Fibroblast of skin of right biceps (primary cell): Measurements from ENCODE around the gene ULK1.

Source experiments
- DNase-seq: peaks from one replicate; pipeline ENCODE4 v3.0.0-alpha.2; 2013

The ULK1 gene

DNA sequence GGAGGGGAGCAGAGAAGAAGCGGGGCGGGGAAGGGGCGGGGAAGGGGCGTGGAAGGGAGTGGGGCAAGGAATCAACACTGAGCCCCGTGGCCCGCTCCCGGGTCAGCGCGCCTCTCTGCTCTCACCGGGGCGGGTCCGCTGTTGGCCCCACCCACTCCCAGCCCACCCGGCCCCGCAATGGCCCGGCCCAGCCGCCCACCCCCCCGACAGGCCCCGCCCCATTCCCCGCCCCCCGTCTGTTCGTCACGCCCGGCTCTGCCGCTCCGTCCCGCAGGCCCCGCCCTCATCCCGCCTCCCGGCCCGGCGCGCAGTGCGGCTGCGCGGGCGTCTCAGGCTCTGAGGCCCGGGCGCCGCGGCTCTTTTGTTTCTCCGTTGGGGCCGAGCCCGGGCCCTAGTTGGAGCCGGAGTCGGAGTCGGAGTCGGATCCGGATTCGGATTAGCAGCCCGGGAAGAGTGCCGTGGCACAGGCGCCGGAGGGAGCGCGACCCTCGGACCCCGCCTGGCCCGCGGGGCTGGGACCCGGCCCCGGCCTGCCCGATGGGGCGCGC, at the start of gene ULK1:
ULK1 (plus strand) TSS at position 310 of the 548 bp plus-strand sequence. CDS start 380 bp downstream, outside the sequence.
- DNase-seq, result peak; percentile 86

DNA sequence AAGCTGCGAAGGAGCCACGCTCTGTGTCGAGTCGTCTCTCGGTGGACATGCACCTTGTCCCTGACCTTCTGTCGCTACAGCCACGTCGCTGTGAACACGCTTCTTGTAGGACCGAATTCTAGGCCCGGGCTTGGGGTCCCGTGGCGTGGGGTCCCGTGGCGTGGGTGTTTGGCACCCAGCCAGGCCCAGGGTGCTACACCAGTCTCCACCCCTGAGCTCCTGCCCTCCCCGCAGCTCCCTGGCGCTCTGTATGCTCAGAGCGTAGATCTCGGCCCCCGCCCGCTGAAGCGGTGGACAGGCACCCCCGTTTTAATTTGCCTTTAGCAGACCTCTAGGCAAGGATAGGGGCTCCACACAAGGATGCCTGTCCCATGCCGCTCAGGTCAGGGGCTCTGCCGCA, 49.8 kb upstream of the ULK1 start:
- DNase-seq, result no peak

DNA sequence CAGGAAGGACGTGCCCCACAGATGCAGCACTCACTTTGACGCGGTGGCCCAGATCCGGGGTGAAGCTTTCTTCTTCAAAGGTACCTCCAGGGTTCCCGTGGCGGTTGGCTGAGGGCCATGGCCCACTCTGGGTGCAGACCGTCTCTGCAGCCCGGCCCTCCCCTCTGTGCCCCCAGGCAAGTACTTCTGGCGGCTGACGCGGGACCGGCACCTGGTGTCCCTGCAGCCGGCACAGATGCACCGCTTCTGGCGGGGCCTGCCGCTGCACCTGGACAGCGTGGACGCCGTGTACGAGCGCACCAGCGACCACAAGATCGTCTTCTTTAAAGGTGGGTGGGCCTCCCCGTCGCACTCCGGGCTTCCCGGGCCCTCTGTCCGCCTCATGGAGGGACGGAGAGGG, 49.3 kb upstream of the ULK1 start:
- DNase-seq, result no peak

DNA sequence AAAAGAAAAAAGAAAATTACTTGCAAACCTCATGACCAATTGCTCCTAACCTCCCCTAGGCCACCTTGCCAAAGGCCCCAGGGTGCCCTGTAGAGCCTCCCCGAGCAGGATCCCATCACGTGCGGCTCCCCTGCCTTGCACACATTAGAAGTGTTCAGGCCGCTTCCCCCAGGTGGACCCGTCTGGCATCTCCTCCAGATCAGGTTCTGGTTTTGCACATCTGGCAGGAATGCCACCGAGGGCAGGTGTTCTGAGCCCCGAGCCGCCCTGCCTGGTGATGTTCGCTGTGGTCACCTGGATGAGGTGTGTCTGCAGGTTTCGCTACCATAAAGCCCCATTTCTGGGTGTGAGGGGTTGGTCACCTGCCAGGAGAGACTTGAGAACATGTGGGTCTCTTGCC, 47.0 kb upstream of the ULK1 start:
- no peak for DNase-seq

DNA sequence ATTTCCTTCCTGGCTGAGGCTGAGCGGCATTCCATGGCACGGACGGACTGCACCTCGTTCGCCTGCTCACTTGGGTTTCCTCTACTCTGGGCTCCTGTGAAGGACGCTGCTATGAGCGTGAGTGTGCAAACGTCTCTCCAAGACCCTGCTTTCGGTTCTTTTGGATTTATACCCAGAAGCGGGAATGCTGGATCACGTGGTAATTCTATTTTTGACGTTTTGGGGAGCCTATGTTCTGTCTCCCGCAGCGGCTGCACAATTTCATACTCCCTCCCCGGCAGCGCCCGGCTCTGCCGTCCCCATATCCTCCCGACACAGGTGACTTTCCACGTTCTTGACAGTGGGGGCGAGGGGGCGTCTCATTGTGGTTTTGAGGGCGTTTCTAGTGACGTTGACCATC, 45.7 kb upstream of the ULK1 start:
- DNase-seq, result no peak

DNA sequence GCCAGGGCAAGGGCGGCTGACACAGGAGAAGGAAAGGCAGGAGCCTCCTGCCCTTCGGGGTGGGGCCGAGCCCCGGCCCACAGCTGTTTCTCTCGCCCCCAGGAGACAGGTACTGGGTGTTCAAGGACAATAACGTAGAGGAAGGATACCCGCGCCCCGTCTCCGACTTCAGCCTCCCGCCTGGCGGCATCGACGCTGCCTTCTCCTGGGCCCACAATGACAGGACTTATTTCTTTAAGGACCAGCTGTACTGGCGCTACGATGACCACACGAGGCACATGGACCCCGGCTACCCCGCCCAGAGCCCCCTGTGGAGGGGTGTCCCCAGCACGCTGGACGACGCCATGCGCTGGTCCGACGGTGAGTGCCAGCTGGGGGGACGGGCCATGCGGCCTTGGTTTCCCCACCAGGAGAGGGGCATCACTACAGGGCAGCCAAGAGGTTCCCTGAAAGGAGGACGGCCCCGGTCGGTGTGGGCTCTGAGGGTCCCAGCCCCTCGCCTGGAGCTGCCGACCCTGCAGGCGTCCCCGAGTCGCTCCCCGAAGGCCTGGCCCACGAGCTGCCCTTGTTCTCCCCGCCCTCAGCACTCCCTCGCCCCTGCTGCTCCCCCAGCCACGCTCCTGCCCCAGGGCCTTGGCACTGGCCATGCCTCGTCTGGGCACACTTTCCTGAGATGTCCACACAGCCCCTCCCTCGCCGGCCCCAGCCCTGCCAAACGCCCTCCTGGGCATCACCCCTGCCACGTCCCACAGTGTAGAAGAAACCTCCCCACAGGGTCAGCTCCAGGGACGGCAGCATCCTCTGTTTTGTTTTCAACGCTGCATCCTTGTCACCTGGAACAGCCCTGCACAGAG, 44.5 kb upstream of the ULK1 start:
- no peak for DNase-seq

DNA sequence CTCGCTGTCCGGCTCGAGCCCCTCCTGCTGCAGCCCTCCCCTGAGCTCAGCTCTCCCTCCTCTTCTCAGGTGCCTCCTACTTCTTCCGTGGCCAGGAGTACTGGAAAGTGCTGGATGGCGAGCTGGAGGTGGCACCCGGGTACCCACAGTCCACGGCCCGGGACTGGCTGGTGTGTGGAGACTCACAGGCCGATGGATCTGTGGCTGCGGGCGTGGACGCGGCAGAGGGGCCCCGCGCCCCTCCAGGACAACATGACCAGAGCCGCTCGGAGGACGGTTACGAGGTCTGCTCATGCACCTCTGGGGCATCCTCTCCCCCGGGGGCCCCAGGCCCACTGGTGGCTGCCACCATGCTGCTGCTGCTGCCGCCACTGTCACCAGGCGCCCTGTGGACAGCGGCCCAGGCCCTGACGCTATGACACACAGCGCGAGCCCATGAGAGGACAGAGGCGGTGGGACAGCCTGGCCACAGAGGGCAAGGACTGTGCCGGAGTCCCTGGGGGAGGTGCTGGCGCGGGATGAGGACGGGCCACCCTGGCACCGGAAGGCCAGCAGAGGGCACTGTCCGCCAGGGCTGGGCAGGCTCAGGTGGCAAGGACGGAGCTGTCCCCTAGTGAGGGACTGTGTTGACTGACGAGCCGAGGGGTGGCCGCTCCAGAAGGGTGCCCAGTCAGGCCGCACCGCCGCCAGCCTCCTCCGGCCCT, 43.4 kb upstream of the ULK1 start:
- peak; percentile 17 for DNase-seq

DNA sequence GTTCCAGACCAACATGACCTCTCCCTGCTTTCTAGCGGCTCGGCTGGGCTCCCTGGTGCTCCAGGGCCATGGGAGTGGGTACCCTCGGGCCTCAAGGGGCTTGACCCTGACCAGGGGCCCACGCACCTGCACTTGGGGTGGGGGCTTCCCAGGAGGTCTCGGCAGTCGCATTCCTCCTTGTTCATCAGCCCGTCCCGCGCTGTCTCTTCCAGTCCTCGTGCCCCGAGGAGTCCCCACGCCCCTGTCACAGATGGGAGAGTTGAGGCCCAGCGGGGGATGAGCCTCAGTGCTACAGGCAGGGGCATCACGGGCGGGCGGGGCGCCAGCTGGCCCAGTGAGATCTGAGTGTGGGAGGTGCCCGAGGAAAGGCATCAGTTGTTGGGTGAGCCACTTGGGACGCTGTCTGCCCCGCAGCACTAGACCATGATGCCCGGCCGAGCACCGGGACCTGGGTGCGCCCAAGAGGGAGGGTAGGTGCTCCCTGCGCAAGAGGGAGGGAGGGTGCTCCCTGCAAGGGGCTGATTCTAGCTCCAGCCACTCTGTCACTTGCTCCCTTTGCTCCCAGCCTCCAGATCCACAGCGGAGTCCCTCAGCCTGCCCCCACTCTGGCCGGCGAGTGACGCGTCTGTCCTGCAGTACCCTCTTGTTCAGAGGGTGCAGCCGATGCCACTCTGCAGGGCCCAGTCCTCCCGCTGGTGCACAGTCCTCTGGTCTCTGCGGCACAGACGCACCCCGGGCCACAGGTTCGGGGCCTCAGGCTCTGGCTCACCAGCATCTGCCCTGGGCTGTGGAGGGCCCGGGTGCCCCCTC, 42.5 kb upstream of the ULK1 start:
- no peak for DNase-seq

DNA sequence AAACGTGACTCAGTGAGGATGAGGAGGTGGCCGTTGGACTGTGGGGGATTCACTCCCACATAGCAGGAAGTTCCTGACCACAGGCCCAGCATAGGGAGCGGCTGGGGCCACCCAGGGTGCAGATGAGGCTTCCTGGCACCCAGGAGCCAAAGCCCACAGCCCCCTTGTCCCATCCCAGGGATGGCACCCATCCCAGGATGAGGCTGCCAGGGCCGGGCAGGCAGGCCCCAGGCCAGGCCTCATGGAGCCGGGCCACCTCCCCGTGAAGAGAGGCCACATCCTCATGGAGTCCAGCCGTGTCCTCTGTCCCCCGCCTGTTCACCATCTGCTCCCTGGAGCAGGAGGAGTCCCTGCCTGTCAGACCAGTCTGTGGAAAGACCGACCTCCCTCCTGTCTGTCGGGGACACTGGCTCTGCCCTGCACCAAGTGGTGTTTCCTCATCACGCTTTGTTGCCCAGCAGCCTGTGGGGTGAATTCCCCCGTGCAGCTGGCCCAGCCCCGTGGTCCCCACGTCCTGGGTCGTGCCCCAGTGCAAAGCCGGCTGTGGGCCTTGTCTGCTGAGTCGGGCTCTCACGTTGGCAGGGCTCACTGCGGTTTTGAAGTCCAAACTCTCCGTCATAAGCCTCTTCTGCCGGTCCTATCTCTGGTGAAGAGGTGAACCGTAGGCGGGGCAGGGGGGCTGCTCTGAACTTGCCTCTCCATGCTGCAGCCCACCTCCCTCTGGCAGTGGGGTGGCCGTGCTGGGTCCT, 41.7 kb upstream of the ULK1 start:
- DNase-seq, result peak; percentile 60

DNA sequence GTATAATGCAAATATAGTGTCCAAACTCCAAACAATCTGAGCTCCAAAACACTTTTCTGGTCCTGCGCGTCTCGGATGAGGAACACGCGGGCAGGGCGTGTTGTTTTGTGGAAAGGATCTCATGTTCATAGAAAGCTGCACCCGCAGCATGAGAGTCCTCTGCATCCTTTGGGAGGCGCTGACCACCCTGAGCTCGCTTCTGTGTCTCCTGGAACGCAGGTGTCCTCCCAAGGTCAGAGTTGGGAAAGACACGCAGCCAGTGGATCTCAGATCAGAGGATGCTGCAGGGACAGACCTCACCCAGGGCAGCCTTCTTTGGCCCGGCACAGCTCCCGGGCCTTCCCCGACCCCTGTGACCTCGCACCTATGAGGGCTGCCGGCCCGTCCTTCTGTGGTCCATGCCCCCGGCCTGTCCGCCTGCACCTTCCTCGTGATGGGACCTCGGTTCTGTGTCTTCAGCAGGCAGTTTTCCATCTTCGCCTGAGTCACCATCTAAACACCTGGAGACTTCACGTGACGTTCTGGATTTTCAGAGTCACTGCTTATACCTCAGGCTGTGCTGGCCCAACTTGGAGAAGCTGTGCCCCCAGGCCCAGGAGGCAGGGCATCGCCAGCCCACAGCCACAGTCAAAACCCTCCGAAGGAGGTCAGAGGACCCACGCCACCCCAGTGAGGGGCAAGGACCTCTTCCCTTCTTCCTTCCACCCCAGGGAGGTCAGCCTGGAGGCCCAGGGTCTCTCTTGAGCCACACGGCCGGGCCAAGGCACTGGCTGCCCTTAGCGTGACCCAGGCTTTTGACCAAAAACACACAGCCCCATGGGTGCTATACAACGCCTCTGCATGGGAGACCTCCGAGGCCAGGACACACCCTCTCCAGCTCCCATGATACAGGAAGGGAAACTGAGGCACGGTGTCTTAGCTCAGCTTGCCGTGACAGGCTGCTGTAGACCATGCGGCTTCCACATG, 40.3 kb upstream of the ULK1 start:
- DNase-seq, result no peak

DNA sequence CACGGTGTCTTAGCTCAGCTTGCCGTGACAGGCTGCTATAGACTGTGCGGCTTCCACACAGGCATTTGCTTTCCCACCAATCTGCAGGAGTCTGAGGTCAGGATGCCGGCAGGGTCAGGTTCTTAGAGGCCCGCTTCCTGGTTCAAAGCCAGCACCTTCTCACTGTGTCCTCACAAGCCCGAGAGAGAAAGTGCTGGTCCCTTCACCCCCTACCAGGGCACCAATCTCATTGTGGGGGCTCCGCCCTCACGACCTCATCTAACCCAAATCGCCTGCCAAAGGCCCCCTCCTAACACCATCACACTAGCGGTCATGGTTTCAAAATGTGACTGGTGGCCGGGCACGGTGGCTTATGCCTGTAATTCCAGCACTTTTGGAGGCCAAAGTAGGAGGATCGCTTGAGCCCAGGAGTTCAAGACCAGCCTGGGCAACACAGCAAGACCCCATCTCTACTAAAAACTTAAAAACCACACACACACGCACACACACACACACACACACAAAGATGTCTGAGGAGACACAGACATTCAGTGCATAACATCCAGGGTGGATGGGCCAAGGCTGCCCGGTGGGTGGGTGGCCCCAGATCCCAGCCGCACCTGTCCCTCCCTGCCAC, 39.5 kb upstream of the ULK1 start:
- DNase-seq, result no peak

DNA sequence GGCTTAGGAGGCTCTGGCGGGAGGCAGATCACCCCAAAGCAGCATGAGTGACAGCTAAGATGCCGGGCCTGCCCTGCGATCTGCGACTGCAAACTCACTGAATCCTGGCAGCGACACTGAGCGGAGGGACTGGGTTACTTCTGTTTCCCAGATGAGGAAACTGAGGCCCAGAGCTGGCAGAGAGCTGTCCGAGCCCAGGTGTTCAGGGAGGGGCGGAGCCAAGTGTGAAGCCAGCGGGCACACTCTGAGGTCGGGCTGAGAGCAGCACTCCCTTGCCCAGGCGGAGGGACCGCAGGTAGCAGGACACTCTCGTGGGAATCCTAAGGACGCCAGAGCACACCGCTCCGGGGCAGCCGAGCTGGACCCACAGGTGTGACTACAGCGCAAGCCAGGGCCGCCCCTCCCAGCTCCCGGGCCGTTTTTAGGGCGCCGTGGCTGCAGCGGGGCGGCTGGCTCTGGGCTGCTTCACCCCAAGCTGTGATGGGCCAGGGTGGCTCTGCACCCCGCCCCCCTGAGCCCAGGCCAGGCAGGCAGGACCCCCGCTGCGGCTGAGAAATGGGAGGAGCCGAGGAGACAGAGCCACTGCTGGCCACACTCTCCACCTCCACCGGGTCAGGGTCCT, 38.8 kb upstream of the ULK1 start:
- no peak for DNase-seq

DNA sequence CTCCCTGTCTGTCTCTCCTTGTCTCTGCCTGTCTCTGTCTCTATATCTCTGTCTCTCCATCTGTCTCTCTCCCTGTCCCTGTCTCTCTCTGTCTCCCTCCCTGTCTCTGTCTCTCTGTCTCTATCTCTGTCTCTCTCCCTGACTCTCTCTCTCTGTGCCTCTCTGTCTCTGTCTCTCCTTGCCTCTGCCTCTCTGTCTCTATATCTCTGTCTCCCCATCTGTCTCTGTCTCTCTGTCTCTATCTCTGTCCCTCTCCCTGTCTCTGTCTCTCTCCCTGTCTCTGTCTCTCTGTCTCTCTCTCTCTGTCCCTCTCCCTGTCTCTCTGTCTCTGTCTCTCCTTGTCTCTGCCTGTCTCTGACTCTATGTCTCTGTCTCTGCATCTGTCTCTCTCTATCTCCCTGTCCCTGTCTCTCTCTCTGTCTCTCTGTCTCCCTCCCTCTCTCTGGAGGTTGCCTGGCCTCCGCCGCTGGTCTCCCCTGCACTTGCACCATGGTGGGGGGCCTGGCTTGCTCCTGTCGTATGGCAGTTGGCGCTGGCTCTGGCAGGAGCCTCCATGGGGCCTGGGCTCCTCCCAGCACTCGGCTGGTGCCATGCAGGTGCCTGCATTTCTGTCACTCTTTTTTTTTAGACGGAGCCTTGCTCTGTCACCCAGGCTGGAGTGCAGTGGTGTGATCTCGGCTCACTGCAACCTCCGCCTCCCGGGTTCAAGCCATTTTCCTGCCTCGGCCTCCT, 37.9 kb upstream of the ULK1 start:
- no peak for DNase-seq

DNA sequence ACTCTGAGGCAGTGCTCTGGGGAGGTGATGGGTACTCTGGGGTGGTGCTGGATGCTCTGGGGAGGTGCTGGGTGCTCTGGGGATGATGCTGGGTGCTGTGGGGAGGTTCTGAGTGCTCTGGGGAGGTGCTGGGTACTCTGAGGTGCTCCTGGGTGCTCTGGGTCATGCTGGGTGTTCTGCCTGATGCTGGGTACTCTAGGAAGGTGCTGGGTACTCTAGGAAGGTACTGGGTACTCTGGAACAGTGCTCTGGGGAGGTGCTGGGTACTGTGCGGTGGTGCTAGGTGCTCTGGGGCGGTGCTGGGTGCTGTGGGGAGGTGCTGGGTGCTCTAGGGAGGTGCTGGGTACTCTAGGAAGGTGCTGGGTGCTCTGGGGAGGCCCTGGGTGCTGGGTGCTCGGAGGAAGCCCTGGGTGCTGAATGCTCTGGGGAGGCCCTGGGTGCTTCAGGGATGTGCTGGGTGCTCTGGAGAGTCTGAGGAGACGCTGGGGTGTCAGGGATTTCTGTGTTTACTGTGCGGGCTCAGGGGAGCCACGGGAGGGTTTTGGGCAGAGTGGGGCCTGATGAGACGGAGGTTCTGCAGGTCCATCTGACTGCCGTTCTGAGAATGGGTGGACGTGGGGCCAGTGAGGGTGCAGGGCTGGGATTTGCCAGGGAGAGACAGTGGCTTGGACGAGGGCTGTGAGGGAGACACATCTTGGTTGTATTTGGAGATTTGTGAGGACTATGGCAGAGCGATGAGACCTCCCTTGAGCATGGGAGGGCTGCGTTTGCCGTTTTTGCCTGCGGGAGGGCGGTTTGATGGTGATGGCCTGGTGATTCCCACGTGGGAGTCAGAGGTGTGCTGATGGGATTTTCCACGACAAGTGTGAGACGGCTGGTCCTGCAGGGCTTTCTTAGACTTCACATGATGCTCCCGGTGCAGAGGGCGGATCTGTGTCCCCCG, 36.2 kb upstream of the ULK1 start:
- no peak for DNase-seq

DNA sequence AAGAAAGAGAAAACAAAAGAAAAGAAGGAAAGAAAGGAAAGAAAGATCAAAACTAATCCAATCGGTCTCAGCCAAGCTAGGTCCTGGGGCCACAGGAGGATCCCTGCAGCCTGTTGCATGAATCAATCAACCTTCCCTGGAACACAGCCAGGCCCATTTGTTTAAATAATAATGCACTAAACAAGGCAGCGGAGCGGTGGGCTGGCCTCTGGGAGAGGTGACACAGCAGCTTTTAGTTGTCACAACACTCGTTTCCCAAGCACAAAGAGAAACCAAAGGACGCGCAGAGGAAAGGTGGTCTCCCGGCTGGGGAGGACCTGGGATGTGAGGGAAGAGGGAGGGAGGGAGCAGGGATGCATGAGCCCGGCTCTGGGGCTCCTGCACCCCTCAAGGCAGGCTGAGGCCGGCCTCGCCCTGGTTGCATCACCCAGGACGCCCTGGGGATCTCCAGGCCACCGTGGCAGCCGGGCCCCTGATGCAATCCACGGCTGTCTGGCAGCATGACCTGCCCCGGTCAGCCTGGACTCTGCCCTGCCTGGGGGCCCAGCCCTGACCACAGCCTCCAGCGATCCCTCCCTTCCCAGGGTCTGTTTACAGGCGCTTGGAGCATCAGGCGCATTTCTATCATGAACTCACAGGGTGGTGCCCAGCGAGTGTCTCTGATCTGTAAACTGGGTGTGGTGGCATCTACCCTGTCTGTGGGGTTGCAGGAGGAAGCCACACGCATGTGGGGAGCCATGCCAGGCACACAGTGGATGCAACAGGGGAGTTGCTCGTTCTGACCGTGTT, 33.8 kb upstream of the ULK1 start:
- peak; percentile 69 for DNase-seq

DNA sequence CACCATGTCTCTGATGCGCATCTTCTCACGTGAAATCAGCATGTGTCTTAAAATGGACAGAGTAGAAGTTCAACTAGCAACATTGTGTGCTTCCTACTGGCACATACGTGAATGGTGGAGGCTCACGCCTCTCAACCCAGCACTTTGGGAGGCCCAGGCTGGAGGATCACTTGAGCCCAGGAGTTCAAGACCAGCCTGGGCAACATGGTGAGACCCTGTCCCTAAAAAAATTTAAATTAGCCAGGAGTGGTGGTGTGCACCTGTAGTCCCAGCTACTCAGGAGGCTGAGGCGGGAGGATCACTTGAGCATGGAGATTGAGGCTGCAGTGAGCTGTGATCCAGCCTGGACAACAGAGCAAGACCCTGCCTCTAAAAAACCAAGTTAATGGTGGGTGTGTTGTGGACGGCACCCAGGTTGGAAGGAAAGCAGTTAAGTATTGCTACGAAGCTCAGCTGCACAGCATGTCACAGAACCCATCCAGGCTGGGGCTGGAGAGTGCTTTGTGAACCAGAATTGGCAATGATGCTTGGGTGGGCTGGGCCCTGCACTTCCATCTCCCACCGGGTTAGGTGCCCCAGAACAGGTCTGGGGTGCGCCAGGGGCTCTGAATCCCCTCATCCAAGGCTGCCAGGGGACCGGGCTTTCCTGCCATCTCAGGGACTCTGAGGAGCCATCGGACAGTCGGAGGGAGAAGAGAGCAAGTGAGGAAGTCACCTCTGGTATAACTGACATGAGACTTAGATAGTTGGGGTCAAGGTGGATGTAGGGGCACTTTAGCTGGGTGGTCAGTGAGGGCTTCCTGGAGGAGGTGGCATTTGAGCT, 33.0 kb upstream of the ULK1 start:
- no peak for DNase-seq

DNA sequence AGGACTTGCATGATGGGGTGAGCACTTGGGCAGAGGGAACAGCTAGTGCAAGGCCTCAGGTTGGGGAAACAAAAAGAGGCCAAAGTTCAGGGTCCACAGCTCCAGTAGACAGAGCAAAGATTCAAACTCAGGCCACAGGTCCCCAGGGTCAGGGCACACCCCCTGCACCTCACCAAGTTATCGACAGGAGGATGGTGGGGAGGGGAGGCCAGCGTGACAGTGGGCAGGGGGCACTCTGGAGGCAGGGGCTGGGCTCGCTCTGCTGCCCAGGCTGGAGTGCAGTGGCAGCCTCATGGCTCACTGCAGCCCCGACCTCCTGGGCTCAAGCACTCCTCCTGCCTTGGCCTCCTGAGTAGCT, 32.4 kb upstream of the ULK1 start:
- DNase-seq, result no peak
